Spinal cord (tissue), 10 donors: ENCODE data around the gene SNIP1. TPM values are rescaled to one million over a fixed set of nuclear protein-coding genes. Genes with fewer than 3 reads are reported as not detected.
"Not testable (repeated sequence)": the region's sequence is repeated elsewhere in the genome, so short reads cannot be mapped to it uniquely, and the experiment has no call there.

Source experiments
- DNase-seq, 6 donors: peaks; one replicate each; pipeline versions ENCODE4 v3.0.0 to v3.0.0-alpha.2; 2013 to 2015; ENCODE audit warnings: low spot score in 6 of 6, low read depth in 4 of 6
- H3K27ac ChIP-seq: one replicate; pipeline ENCODE4 v1.5.1; 2013; ENCODE audit warnings: low read depth, low read length, control low read depth
- H3K27me3 ChIP-seq: one replicate; pipeline ENCODE4 v1.6.1; 2013; ENCODE audit warnings: low read length; ENCODE audit not compliant: control insufficient read depth, insufficient read depth
- H3K36me3 ChIP-seq: one replicate; pipeline ENCODE4 v1.6.1; 2013; ENCODE audit warnings: low read length; ENCODE audit not compliant: control insufficient read depth, insufficient read depth
- H3K4me1 ChIP-seq: one replicate; pipeline ENCODE4 v1.6.1; 2013; ENCODE audit warnings: low read length; ENCODE audit not compliant: control insufficient read depth, insufficient read depth
- H3K4me3 ChIP-seq: one replicate; pipeline ENCODE4 v1.5.1; 2013; ENCODE audit warnings: low read depth, low read length, control low read depth
- H3K9me3 ChIP-seq: one replicate; pipeline ENCODE4 v1.6.1; 2013; ENCODE audit warnings: low read length; ENCODE audit not compliant: control insufficient read depth, insufficient read depth
- WGBS: methylation state at CpG from one replicate; pipeline ENCODE4 v1.1.5; 2013; ENCODE audit warnings: missing lambda C conversion rate; ENCODE audit not compliant: insufficient coverage; 5-methylcytosine and 5-hydroxymethylcytosine counted together
- polyA plus RNA-seq, 2 donors: library from polyadenylated mRNA; unstranded; fragments of 120-200 nt; gene quantifications; one replicate each; pipeline ENCODE4 v1.2.1, GENCODE V29; 2013; ENCODE audit not compliant: insufficient read length in 2 of 2
- total RNA-seq, 2 donors: library from RNA; depleted of rRNA in 1 of 2; stranded (reverse); fragments of 120-200 nt in 1 of 2; fragments of >200 nt in 1 of 2; gene quantifications; one replicate each; pipeline versions ENCODE4 v1.2.3 to v1.2.4, GENCODE V29; 2013 to 2014
- donor health status: healthy.

SNIP1 gene
- total and polyA plus RNA-seq, 4 donors = 9.5 to 14.7 (median 12.1) TPM

GRCh38 chr1:37539154-37539553, 14.9 kb downstream of the SNIP1 start:
- H3K36me3 ChIP-seq = peaks cover 41% of the 10 kb centered on the region

GRCh38 chr1:37537378-37537777, 16.7 kb downstream of the SNIP1 start:
- WGBS = 67% methylated on average over 1 of the region's 2 CpGs
- Histone ChIP-seq H3K36me3 (peaks cover 31% of the 10 kb centered on the region), H3K27ac (no peak overlapping the region), H3K9me3 (no peaks in the 10 kb centered on the region), H3K4me1 (no peaks in the 10 kb centered on the region), H3K4me3 (no peak overlapping the region), H3K27me3 (no peaks in the 10 kb centered on the region)
- DNase-seq = no peak

More at GRCh38 chr1:37539154-37539553, 14.9 kb downstream of the SNIP1 start:
- H3K9me3 ChIP-seq, DNase-seq, H3K4me3 ChIP-seq, H3K27ac ChIP-seq, H3K4me1 ChIP-seq, H3K27me3 ChIP-seq: not testable (repeated sequence)
- 95% methylated on average over 6 of the region's 10 CpGs for WGBS

DNA sequence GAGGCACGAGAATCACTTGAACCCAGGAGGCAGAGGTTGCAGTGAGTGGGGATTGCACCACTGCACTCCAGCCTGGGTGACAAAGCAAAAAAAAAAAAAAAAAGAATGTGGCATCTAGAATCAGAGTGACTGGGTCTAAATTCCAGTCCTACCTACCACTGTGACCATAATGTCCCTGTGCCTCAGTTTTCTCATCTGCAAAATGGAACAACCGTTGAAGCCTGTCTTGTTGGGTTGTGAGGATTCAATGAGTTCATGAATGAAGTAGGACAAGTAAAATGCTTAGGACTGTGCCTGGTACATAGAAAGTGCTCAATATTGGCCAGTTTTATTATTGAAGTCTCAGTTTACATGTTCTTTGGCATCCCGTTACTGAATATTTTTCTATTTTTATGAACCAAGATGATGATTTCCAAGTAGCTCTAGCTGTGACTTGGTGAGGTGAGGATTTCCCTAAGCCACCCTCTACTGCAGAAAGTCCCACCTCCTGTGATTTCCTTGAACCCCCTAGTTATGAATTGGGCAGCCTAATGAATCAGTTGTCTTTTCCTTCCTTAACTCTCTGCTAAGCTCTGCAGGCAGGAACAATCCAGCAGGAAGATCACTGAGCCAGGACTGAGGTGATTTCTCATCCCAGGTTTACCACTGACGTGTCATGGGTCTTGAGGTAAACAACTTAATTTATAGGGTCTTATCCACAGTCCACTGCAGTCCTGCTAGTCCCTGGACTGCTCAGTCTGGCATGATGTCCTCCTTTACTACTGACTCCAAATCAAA, 20.6 kb downstream of the SNIP1 start:
- no peak overlapping the region for H3K4me3 ChIP-seq
- no peaks in the 10 kb centered on the region for H3K4me1 ChIP-seq
- peaks cover 13% of the 10 kb centered on the region for H3K36me3 ChIP-seq
- no peak for DNase-seq
- 100% methylated on average over 2 of the region's 4 CpGs for WGBS
- H3K27ac ChIP-seq = no peak overlapping the region
- H3K9me3 ChIP-seq = no peaks in the 10 kb centered on the region
- H3K27me3 ChIP-seq = no peaks in the 10 kb centered on the region

DNA sequence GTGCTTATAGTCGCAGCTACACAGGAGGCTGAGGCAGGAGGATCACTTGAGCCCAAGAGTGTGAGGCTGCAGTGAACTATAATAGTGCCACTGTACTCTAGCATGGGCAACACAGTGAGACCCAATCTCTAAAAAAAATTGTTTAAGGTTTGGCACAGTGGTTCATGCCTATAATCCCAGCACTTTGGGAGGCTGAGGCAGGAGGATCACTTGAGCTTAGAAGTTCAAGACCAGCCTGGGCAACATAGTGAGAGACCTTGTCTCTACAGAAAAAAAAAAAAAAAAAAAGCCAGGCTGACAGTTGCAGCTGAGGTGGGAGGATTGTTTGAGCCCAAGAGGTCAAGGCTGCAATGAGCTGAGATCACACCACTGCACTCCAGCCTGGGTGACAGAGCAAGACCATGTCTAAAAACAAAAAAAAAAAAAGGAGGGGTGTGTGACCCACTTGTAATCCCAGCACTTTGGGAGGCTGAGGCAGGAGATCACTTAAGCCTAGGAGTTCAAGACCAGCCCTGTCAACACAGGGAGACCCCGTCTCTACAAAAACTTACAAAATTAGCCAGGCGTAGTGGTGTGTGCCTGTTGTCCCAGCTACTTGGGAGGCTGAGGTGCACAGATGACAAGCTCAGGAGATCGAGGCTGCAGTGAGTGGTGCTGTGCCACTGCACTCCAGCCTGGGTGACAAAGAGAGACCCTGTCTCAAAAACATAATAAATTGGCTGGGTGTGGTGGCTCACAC, 21.5 kb downstream of the SNIP1 start:
- not testable (repeated sequence) for H3K36me3 ChIP-seq, DNase-seq, H3K27me3 ChIP-seq, H3K4me3 ChIP-seq, H3K27ac ChIP-seq, H3K4me1 ChIP-seq, H3K9me3 ChIP-seq
- WGBS = 83% methylated on average over 2 of the region's 4 CpGs

DNA sequence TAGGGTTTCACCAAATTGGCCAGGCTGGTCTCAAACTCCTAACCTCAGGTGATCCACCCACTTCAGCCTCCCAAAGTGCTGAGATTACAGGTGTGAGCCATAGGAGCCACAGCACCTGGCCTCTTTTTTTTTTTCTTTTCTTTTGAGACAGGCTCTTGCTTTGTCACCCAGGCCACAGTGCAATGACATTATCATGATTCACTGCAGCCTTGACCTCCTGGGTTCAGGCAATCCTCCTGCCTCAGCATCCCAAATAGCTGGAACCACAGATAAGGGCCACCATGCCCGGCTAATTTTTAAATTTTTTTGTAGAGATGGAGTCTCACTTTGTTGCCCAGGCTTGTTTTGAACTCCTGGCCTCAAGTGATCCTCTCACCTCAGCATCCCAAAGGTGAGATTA, 24.2 kb downstream of the SNIP1 start:
- H3K4me1 ChIP-seq, H3K36me3 ChIP-seq, H3K27ac ChIP-seq, H3K4me3 ChIP-seq, H3K9me3 ChIP-seq, DNase-seq, H3K27me3 ChIP-seq: not testable (repeated sequence)
- WGBS = no CpG with 5 or more reads among the region's 1 CpG

- Histone ChIP-seq H3K4me3 (no peak overlapping the region), H3K9me3 (no peaks in the 10 kb centered on the region), H3K4me1 (no peaks in the 10 kb centered on the region), H3K27me3 (no peaks in the 10 kb centered on the region), H3K27ac (no peak overlapping the region), H3K36me3 (no peaks in the 10 kb centered on the region)
- DNase-seq = no peak
Measured at GRCh38 chr1:37519613-37520012, 34.5 kb downstream of the SNIP1 start.

GRCh38 chr1:37518929-37519328, 35.2 kb downstream of the SNIP1 start:
- not testable (repeated sequence) for H3K36me3 ChIP-seq, H3K4me3 ChIP-seq, H3K27ac ChIP-seq, H3K27me3 ChIP-seq, DNase-seq, H3K4me1 ChIP-seq, H3K9me3 ChIP-seq
- WGBS = 52% methylated on average over 15 of the region's 15 CpGs

GRCh38 chr1:37518241-37518640, 35.9 kb downstream of the SNIP1 start:
- DNase-seq, H3K9me3 ChIP-seq, H3K27ac ChIP-seq, H3K27me3 ChIP-seq, H3K36me3 ChIP-seq, H3K4me3 ChIP-seq, H3K4me1 ChIP-seq: not testable (repeated sequence)
- WGBS = 97% methylated on average over 6 of the region's 31 CpGs

GRCh38 chr1:37517569-37517968, 36.5 kb downstream of the SNIP1 start:
- Histone ChIP-seq H3K4me1 (peaks cover 6% of the 10 kb centered on the region), H3K27me3 (no peaks in the 10 kb centered on the region), H3K36me3 (no peaks in the 10 kb centered on the region), H3K27ac (no peak overlapping the region), H3K4me3 (no peak overlapping the region), H3K9me3 (no peaks in the 10 kb centered on the region)
- no peak for DNase-seq
- 100% methylated on average over 1 of the region's 1 CpG for whole genome bisulfite sequencing
